SKM-1 (cell line): ENCODE measurements around the gene AMOTL1.
A peak's percentile ranks its signal among the peaks of the same experiment; 100 is the strongest.
"Not testable (repeated sequence)": the region's sequence is repeated elsewhere in the genome, so short reads cannot be mapped to it uniquely, and the experiment has no call there.

ENCODE experiments used
- DNase-seq: peaks from one replicate; lab custom pipeline; 2025; ENCODE audit not compliant: unreplicated experiment; lab: John Stamatoyannopoulos, UW

Gene AMOTL1

DNA sequence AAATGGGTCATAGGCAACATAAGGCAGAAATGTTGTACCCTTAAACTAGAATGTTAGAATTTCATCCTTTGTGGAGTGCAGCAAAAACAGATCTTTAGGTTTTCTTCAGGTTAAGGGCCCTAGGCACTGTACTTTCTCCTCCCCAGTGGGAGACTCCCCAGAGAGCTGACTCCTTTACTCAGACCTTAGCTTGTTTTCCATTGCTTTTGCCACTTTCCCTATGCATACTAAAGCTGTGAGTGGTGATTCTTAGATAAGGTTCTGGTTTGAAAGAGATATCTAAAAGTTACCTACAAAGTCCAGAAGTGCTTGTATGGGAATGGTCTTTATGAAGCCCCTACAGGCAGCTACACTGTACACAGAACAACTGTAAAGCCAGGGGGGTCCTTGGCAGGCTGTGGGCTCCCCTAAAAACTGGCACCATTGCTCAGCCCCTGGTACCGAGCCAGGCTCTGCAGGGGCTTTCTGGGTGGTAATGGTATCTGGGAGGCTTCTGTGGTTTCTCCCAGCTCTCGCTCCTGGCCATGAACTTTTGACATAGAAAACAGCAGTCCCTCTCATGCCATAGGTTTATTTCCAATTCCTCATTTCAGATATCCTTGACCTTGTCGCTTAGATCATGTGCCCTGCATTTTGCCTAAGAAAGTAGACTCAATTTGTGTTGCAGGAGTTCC lies 23.2 kb downstream of the AMOTL1 start:
- no peak for DNase-seq

DNA sequence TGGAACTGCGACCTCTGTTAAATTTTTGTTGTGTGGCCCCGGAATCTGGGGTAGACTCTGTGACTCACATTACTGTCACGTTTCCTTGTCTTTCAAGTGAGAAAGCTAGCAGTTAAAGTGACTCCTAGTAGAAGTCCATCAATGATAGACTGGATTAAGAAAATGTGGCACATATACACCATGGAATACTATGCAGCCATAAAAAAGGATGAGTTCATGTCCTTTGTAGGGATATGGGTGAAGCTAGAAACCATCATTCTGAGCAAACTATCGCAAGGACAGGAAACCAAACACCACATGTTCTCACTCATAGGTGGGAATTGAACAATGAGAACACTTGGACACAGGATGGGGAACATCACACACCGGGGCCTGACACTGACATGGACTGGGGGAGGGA lies 23.8 kb downstream of the AMOTL1 start:
- not testable (repeated sequence) for DNase-seq

DNA sequence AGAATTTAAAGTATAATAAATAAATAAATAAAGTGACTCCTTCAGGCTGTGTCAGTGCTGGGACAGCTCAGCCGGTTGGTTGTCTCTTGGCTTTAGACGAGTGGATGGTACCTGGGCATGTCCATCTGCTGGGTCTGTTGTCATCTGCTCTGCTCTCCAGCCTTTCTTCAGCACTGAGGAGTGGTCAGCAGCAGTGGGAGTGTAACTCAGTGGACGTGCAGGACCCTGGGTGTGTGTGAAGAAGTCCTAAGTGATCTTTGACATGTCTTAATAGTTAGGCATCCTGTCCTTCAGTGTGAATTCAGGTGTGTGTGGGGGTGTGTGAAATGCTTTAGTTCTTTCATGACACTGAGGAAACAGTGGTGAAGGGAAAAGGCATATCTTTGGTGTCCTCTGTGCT lies 24.3 kb downstream of the AMOTL1 start:
- no peak for DNase-seq

GRCh38 chr11:94793002-94793401 lies 24.8 kb downstream of the AMOTL1 start:
- no peak for DNase-seq

DNA sequence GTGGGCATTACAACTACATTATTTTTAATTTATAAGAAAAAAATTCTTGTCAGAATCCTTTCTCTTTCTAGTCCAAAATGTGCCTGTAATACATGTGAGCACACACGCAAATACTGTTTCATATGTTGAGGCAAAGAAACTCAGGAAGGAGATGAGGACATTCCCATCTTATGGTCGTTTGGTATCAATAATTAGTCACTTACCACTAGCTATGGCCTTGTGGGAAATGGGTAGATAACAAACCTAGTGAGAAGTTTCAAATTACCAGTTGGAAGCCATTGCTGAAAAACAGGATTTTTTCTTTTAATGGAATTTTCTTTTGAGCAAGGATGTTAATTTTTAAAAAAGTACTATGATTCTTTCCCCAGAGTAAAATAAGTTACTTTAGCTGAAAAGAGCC lies 25.7 kb downstream of the AMOTL1 start:
- DNase-seq: no peak

DNA sequence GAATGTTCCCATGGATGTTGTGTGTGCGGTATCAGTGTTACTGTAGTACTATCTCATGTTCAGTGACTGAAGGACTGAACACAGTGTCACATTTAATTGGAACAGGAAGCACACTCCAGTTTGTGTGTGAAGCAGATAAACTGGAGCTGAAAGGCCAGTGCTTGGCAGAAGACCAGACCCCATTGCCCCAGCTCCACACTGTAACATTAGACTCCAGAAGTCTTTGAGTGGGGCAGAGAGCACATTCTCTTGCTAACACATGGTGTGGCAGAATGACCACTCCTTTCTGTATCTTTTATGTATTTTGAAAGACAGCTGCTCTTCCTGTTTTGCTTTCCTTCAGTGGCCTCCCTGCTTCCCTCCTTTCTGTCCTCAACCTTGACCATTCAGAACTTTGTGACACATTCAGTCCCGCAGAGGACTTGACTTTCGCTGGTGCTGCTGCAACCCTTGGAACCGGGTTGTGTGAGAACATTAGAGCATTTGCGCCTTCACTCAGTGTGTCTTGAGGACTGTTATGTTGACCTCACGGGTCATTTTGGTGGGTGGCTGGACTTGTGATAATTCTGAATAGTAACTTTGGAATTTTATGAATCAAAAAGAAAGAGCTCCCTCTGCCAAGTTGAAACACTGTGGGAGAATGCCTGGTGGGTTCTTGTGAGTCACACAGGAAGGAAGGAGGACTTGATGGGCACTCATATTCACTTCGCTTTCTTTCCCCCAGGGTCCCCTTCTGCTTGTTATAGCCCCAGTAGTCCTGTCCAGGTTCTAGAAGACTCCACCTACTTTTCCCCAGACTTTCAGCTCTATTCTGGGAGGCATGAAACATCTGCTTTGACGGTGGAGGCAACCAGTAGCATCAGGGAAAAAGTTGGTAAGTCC lies 26.4 kb downstream of the AMOTL1 start:
- no peak for DNase-seq

DNA sequence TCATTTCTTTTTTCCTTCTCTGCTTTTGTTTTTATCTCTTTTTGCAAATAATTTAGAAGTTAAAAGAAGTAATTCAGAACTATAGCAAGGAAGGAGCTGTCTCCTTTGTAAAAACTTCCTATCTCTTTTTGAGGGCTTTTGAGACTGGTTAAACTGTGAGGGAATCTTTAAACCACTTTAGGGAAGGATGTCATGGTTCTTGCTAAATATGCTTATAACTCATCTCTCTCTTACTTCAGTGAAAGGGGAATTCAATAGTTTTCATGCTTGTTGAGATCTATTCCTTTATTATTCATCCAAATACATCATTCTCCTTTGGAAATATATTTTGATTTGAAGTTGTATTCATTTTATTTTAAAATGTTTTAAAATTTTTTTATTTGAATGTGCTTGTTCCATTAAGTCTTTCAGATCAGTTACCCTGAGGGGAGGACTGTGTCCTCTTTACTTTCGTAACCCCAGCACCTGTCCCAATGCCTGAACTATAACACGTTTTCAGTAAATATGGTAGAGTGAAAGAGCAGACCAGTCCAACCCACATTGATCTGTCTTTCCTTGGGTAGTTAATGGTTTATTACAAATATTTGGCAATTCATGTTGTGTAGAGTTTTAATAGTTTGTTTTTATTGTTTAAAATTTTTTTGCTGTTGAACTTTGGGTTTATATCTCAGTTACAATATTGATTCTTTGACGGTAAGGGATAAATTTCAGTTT lies 27.5 kb downstream of the AMOTL1 start:
- peak; percentile 33 for DNase-seq

- DNase-seq: no peak
Measured at GRCh38 chr11:94796190-94796580, 28.0 kb downstream of the AMOTL1 start.

DNA sequence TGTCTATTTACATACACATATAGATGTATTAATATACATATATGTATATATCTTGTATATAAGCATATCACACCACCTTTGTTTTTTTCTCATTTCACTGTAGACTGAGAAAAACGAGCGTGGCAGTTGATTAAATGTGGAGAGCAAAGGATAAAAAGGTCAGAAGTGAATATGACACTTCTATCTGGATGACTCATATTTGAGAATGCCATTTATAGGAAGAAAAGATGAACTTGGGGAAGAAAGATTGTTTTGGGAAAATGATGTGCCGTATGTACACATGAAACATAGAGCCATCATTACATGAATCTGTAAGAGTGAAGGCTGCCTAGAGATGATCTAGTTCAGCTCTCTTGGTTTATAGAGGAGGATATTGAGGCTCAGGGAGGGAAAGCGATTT lies 28.7 kb downstream of the AMOTL1 start:
- DNase-seq: no peak

- DNase-seq: no peak
Measured at GRCh38 chr11:94799726-94800125, 31.6 kb downstream of the AMOTL1 start.

- no peak for DNase-seq
Measured at GRCh38 chr11:94800414-94800813, 32.3 kb downstream of the AMOTL1 start.

GRCh38 chr11:94801866-94802460 lies 33.8 kb downstream of the AMOTL1 start:
- DNase-seq: no peak

DNA sequence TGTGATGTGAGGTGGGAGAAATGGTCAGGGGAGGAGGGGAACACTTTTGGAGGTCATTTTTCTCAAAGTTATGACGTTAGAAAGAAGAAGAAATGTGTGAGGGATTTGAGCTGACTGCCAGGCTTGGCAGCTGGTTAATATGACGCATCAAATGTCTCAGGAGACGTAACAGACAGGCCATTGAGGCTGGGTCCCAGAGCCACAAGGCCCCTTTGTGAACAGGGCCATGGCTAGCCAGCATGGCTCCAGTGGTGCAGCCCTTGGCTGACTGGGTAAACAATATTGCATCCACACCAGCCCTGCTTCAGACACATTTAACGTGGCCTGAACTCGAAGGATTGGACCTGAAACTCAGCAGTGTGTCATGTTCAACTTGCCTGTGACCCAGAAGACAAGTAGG lies 34.3 kb downstream of the AMOTL1 start:
- DNase-seq: no peak

- no peak for DNase-seq
Measured at GRCh38 chr11:94803491-94803890, 35.3 kb downstream of the AMOTL1 start.

- DNase-seq: no peak
Measured at GRCh38 chr11:94804874-94805273, 36.7 kb downstream of the AMOTL1 start.

GRCh38 chr11:94806014-94806413 lies 37.9 kb downstream of the AMOTL1 start:
- no peak for DNase-seq

DNA sequence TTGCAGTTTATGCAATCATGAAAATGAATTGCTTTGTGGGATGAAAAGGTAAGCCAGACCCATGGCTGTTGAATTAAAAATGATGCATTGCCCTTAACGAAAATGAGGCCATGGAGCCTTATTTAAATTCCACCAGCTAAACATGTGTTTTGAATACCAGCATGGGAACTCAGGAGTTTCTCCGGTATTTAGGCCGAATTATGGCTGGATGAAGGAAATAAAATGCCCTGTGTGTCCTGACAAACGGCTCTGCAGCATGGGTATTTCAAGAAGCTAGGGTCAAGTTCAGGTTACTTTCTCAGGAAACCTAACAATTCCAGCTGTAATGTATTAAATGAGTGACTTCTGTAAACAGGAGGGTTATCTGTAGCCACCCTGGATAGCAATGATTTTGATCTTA lies 38.3 kb downstream of the AMOTL1 start:
- no peak for DNase-seq

DNA sequence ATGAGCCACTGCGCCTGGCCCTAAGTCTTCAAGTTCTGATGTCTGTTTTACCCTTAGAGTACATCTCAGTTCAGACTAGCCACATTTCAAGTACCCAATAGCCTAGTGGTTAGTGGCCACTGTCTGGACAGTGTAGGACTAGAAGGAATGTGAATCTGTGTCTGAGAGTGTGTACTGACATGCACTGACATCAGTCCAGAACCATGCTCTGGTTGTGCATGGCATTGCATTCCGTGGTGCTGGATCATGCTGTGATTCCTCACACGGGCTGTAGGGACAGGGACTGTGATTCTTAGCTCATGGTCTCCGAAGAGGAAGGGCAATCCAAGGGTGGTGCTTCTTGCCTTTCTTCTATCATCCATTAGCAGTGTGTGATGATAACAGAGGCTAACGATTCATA lies 41.1 kb downstream of the AMOTL1 start:
- no peak for DNase-seq

DNA sequence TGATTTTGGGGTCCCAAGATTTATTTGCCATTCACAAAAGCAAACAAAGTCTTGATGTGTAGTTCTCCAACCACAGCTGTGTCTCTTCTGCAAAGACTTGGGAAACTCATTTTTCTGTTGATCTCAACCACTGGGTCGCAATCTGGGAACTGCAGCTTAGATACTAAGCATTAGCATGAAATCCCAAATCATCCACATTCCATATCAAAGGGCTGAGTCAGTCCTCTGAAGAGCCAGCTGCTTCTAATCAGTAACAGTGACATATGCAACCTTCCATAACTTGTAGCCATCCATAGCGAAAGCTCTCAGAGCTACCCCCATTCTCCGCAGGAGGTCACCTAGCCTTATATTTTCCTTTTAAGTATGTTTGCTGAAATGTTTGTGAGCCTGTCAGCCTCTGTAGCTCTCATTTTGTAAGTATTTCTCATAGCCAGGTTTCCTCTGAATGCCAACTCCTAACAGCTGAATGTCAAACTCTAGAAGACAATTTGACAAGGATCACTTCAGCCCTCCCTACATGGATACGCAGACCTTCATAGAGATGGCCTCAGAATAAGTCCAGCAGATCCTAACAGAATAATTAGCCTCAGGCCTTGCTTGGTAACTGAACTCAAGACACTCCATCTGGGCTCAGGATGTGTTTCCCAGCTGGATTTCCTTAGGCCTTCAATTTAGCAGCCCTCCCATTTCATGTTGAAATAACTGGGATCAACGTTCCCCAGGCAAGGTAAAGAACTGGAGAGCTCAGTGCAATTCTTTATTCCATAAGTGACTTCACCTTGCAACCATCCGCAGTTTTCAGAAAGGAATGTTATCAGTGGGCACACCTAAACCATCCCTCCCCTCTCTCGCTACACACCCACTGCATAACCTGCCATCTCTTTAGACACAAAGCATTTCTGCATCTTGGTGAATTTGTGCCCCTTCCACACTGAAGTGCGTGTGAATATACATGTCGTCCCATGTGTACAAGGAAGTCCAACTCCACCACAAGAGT lies 44.9 kb downstream of the AMOTL1 start:
- not testable (repeated sequence) for DNase-seq

DNA sequence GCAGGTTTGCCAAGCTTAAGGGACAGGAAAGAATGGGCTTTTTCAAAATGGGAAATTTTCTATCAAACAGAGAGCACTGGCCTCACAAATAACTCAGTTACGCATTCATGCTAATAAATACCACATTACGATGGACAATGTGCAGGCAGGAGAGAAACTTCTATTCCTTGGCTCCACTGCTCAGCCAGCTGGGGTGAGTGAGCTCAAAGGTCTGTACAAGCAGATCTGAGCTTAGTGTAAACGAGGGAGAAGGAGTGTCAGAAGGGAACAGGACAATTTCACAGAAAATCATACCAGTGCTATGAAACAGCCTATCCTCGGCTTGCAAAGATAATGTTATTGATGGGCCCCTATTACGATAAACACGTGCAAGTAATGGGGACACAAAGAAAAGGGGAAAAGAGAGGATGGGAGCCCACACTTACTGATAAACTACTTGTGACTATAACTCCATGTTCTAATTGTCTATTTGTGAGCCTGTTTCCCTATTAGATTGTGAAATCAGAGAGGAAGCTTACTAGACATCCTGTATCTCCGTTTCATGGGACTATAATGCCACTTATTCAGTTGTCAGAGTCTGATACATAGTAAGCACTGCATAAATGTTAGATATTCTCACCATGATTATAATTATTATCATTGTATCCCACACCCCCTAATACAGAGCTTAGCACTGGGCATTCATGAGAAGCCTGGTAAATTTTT lies 46.3 kb downstream of the AMOTL1 start:
- DNase-seq: no peak
